Measurements from ENCODE around the gene ARHGAP32.
A peak's percentile ranks its signal among the peaks of the same experiment; 100 is the strongest.

The ARHGAP32 gene

GRCh38 chr11:129192150-129192549 is at the start of gene ARHGAP32:
ARHGAP32 (minus strand) TSS chr11:129192325; CDS start chr11:129192198, 127 bp downstream.
- peak in 1 of 2 donors; percentile 11 for DNase-seq

- DNase-seq = no peak
These were observed 47.1 kb upstream of the ARHGAP32 start for GRCh38 chr11:129239207-129239606.

- DNase-seq = no peak
These were observed 45.9 kb upstream of the ARHGAP32 start for GRCh38 chr11:129237880-129238638.

GRCh38 chr11:129237456-129237855 is 45.3 kb upstream of the ARHGAP32 start:
- no peak for DNase-seq

GRCh38 chr11:129236850-129237249 is 44.7 kb upstream of the ARHGAP32 start:
- no peak for DNase-seq

GRCh38 chr11:129234978-129235377 is 42.9 kb upstream of the ARHGAP32 start:
- no peak for DNase-seq

GRCh38 chr11:129230006-129230405 is 37.9 kb upstream of the ARHGAP32 start:
- DNase-seq = peak in 1 of 2 donors; percentile 3

GRCh38 chr11:129226207-129226798 is 34.2 kb upstream of the ARHGAP32 start:
- no peak for DNase-seq

GRCh38 chr11:129225190-129225589 is 33.1 kb upstream of the ARHGAP32 start:
- DNase-seq = no peak

GRCh38 chr11:129224538-129224937 is 32.4 kb upstream of the ARHGAP32 start:
- DNase-seq = no peak

- no peak for DNase-seq
These were observed 31.6 kb upstream of the ARHGAP32 start for GRCh38 chr11:129223701-129224149.

- DNase-seq = no peak
These were observed 31.1 kb upstream of the ARHGAP32 start for GRCh38 chr11:129223260-129223659.

GRCh38 chr11:129222158-129222557 is 30.0 kb upstream of the ARHGAP32 start:
- no peak for DNase-seq

GRCh38 chr11:129215506-129216245 is 23.6 kb upstream of the ARHGAP32 start:
- DNase-seq = no peak

GRCh38 chr11:129214710-129215295 is 22.7 kb upstream of the ARHGAP32 start:
- no peak for DNase-seq

- no peak for DNase-seq
These were observed 21.1 kb upstream of the ARHGAP32 start for GRCh38 chr11:129213261-129213660.

GRCh38 chr11:129211397-129211796 is 19.3 kb upstream of the ARHGAP32 start:
- DNase-seq = no peak

- DNase-seq = no peak
These were observed 18.7 kb upstream of the ARHGAP32 start for GRCh38 chr11:129210831-129211181.

GRCh38 chr11:129209891-129210830 is 18.0 kb upstream of the ARHGAP32 start:
- no peak for DNase-seq

GRCh38 chr11:129208863-129209262 is 16.7 kb upstream of the ARHGAP32 start:
- no peak for DNase-seq

GRCh38 chr11:129204150-129204838 is 12.2 kb upstream of the ARHGAP32 start:
- no peak for DNase-seq

GRCh38 chr11:129202646-129203045 is 10.5 kb upstream of the ARHGAP32 start:
- no peak for DNase-seq
